Measurements from ENCODE around the gene GYG2. TPM values are rescaled to one million over a fixed set of nuclear protein-coding genes. Genes with fewer than 3 reads are reported as not detected.

Gene GYG2
- total RNA-seq, 4 donors from 2014 or later: 122 to 289 (median 183) TPM

DNA sequence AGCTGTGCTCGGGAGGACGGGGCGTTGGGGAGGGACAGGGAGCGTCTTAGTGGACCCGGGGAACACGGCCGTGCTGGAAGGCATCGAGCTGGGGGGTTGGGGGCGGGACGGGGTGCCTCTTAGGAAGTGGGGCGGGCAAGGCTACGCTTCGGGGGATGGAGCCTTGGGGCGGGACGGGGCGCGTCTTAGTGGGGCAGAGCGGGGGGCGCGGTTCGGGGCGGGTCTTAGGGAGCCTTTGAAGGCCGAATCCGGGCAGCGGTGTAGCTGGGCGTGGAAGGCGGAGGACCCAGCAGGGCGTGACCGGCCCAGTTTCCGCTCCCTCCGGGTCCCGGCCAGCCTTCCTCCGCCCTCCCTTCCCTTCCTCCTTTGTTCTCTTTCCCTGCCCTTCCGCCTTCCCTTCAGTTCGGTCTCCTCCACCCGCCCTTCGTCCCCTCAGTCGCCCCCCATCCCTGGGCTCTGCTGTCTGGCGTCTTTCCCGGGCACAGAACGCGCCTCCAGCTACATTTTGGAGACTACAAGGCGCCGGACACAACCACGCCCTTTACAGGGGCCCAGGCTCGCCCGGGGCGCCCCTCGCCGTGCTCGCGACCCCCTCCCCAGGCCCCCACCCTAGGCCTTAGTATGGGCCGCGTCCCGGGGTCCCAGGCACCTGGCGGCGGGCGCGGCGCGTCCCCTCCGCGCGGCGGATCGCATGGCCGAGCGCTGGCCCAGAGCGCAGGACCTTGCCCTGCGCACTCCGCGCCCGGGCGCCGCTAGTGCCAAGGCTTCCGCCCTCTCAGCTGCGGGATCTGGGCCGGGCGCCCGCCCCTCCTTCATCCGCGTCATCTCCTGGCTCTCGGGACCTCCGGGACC, 100.1 kb downstream of the GYG2 start, which contains the start of gene ARSD:
Gene ARSD (minus strand): TSS at position 757 of the 852 bp plus-strand sequence. CDS start 64 bp downstream, at position 693.
- TF ChIP-seq, protein P1, sequence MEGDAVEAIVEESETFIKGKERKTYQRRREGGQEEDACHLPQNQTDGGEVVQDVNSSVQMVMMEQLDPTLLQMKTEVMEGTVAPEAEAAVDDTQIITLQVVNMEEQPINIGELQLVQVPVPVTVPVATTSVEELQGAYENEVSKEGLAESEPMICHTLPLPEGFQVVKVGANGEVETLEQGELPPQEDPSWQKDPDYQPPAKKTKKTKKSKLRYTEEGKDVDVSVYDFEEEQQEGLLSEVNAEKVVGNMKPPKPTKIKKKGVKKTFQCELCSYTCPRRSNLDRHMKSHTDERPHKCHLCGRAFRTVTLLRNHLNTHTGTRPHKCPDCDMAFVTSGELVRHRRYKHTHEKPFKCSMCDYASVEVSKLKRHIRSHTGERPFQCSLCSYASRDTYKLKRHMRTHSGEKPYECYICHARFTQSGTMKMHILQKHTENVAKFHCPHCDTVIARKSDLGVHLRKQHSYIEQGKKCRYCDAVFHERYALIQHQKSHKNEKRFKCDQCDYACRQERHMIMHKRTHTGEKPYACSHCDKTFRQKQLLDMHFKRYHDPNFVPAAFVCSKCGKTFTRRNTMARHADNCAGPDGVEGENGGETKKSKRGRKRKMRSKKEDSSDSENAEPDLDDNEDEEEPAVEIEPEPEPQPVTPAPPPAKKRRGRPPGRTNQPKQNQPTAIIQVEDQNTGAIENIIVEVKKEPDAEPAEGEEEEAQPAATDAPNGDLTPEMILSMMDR (IDR thresholded peaks at IDR 0.05; ENCODE audit: low read depth): no peak

- TF ChIP-seq, protein P1 (IDR thresholded peaks at IDR 0.05; ENCODE audit: low read depth): no peak
Measured at GRCh38 chrX:2931155-2931554, 102.4 kb downstream of the GYG2 start.

DNA sequence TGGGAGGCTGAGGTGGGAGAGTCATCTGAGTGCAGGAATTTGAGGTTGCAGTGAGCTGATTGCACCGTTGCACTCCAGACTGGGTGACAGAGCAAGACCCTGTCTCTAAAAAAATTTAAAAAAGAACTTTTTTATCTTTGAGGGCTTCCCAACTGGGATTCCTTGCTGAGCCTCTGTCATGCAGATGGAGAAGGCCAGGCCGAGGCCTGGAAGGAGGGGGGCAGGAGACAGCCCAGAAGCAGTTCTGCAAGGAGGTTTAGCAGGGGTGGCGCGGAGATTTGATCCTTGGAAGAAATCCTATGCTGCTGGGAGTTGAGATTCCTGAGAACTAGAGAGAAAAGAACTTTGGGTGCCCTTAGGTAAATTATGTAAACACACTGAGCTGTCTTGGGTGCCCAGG, 102.9 kb downstream of the GYG2 start:
- TF ChIP-seq, protein P1 (IDR thresholded peaks at IDR 0.05; ENCODE audit: low read depth): no peak

Other genes starting within 250 kb of the GYG2 start
- gene CD99, start 137.6 kb upstream of the GYG2 start, total RNA-seq: 100 to 1,000 TPM; 248 to 635 (median 378) TPM
- gene XG, start 76.9 kb upstream of the GYG2 start, total RNA-seq: 10 to 100 TPM in 3 of 4 donors, 1 to 10 TPM in 1; 7.8 to 22.7 (median 14.2) TPM
- gene ARSD, start 100.4 kb downstream of the GYG2 start, total RNA-seq: 10 to 100 TPM; 27.1 to 35.2 (median 34.5) TPM
- not detected for gene ARSH, start 177.6 kb downstream of the GYG2 start, total RNA-seq
- not detected for gene ARSF, start 212.5 kb downstream of the GYG2 start, total RNA-seq

All from subcutaneous adipose tissue (tissue), 4 donors.